GM12878 (cell line): ENCODE measurements around the gene TENT4B. TPM values are rescaled to one million over a fixed set of nuclear protein-coding genes. Genes with fewer than 3 reads are reported as not detected.

ENCODE experiments used
- ATAC-seq: fragments of 200-7000 bp; cut with Tn5 transposase; 3 replicates; pipeline ENCODE4 v1.9.1; 2020; ENCODE audit warnings: mild to moderate bottlenecking, moderate library complexity
- BruUV-seq: library from RNA; stranded (reverse); fragments of 400-500 nt; replicated peaks from 2 replicates; lab custom pipeline; 2021; lab: Mats Ljungman, UMichigan
- CTCF ChIA-PET: fragments of 300-600 bp; sonication (Branson Sonifier 250); formaldehyde crosslinking; extraction: SDS; loops from one replicate; lab custom pipeline; 2021; ENCODE audit warnings: inconsistent platforms; lab: Yijun Ruan, JAX
- POLR2A ChIA-PET: fragments of 350-600 bp; formaldehyde crosslinking; extraction: SDS; loops from one replicate; lab custom pipeline; 2021; ENCODE audit warnings: inconsistent platforms; lab: Charles Lee
- RAD21 ChIA-PET: fragments of 300-600 bp; sonication (Branson Sonifier 250); formaldehyde crosslinking; loops from one replicate; lab custom pipeline; 2023; ENCODE audit warnings: antibody characterized with exemption; ENCODE audit not compliant: unreplicated experiment; lab: Charles Lee
- SMC1A ChIA-PET: fragments of 300-600 bp; sonication (Branson Sonifier 250); formaldehyde crosslinking; loops from one replicate; lab custom pipeline; 2023; ENCODE audit not compliant: unreplicated experiment, uncharacterized antibody; lab: Charles Lee
- DNase-seq: peaks from one replicate; pipeline ENCODE4 v3.0.0-alpha.2; 2011; ENCODE audit warnings: low read depth, low spot score
- FAIRE-seq: peaks from 3 replicates; lab custom pipeline; 2011; peaks lifted over from hg19 to GRCh38; lab: Jason Lieb, UNC
- H2AFZ ChIP-seq: 2 replicates; pipeline ENCODE4 v1.6.0; 2011; ENCODE audit warnings: low read depth, low read length, control low read depth; ENCODE audit not compliant: control insufficient read depth
- H3K27ac ChIP-seq: 2 replicates; pipeline ENCODE4 v1.5.1; 2011; ENCODE audit warnings: control low read depth; ENCODE audit not compliant: control insufficient read depth, insufficient read depth
- H3K27me3 ChIP-seq, 2 experiments: replicated peaks in 1 of 2; 2 replicates each; pipeline versions ENCODE4 v1.6.0 to v1.6.1; 2011; ENCODE audit warnings: low read length in 1 of 2; ENCODE audit not compliant: control insufficient read depth in 2 of 2, insufficient read depth in 2 of 2
- H3K36me3 ChIP-seq, 2 experiments: 2 replicates each; pipeline ENCODE4 v1.5.1; 2011; ENCODE audit warnings: low read length in 1 of 2; ENCODE audit not compliant: control insufficient read depth in 2 of 2, insufficient read depth in 2 of 2
- H3K4me1 ChIP-seq: 2 replicates; pipeline ENCODE4 v1.6.1; 2011; ENCODE audit warnings: mild to moderate bottlenecking, low read length, moderate library complexity, mixed read lengths; ENCODE audit not compliant: control insufficient read depth, insufficient read depth
- H3K4me2 ChIP-seq: 2 replicates; pipeline ENCODE4 v1.6.0; 2011; ENCODE audit warnings: control low read depth; ENCODE audit not compliant: control insufficient read depth, insufficient read depth
- H3K4me3 ChIP-seq: fragments of 200-600 bp; sonication (generic); 2 replicates; pipeline ENCODE4 v1.5.1; 2016
- H3K79me2 ChIP-seq: 2 replicates; pipeline ENCODE4 v1.6.0; 2011; ENCODE audit warnings: low read length; ENCODE audit not compliant: control insufficient read depth, insufficient read depth
- H3K9ac ChIP-seq: 2 replicates; pipeline ENCODE4 v1.8.0; 2011; ENCODE audit warnings: low read length, control low read depth, mixed read lengths; ENCODE audit not compliant: control insufficient read depth, insufficient read depth
- H3K9me3 ChIP-seq: replicated peaks from 3 replicates; pipeline ENCODE4 v1.5.1; 2011; ENCODE audit warnings: mild to moderate bottlenecking, low read length; ENCODE audit not compliant: control insufficient read depth, insufficient read depth
- H4K20me1 ChIP-seq: 2 replicates; pipeline ENCODE4 v1.6.0; 2011; ENCODE audit not compliant: control insufficient read depth, insufficient read depth
- ATF7 ChIP-seq: fragments of 450-650 bp; IDR thresholded peaks from 2 replicates; pipeline ENCODE4 v1.6.1; 2016; ENCODE audit warnings: low read depth, mild to moderate bottlenecking
- CTCF ChIP-seq, 3 experiments: IDR thresholded peaks in 2 of 3; conservative IDR thresholded peaks in 1 of 3; 2 replicates each; pipeline ENCODE4 v1.5.1; 2011; ENCODE audit warnings: low read depth in 3 of 3, low read length in 3 of 3, mild to moderate bottlenecking in 3 of 3, control low read depth in 2 of 3, moderate library complexity in 2 of 3, inconsistent platforms in 1 of 3, mixed read lengths in 1 of 3; ENCODE audit not compliant: control insufficient read depth in 2 of 3, insufficient read depth in 1 of 3; ENCODE audit errors: extremely low read depth in 1 of 3
- ETV6 ChIP-seq, 2 experiments: fragments of 450-650 bp in 1 of 2; IDR thresholded peaks in 1 of 2; conservative IDR thresholded peaks in 1 of 2; 2 replicates each; pipeline ENCODE4 v1.6.1; 2014; ENCODE audit warnings: antibody characterized with exemption in 1 of 2, borderline replicate concordance in 1 of 2, low read depth in 1 of 2, mild to moderate bottlenecking in 1 of 2, moderate library complexity in 1 of 2
- FOXK2 ChIP-seq: fragments of 450-650 bp; IDR thresholded peaks from 2 replicates; pipeline ENCODE4 v1.6.1; 2017; ENCODE audit warnings: mild to moderate bottlenecking, moderate library complexity
- IRF3 ChIP-seq: fragments of 450-650 bp; IDR thresholded peaks from 2 replicates; pipeline ENCODE4 v1.6.1; 2014; ENCODE audit warnings: mild to moderate bottlenecking
- KLF5 ChIP-seq: fragments of 450-650 bp; IDR thresholded peaks from 2 replicates; pipeline ENCODE4 v1.6.1; 2014; ENCODE audit warnings: mild to moderate bottlenecking; ENCODE audit not compliant: partially characterized antibody
- NBN ChIP-seq: fragments of 450-650 bp; IDR thresholded peaks from 2 replicates; pipeline ENCODE4 v1.6.1; 2016
- NRF1 ChIP-seq: conservative IDR thresholded peaks from 2 replicates; pipeline ENCODE4 v1.6.1; 2011; ENCODE audit warnings: mild to moderate bottlenecking, low read depth, low read length, improper control_type of control experiment
- PBX3 ChIP-seq: IDR thresholded peaks from 2 replicates; pipeline ENCODE4 v1.6.1; 2011; ENCODE audit warnings: mild to moderate bottlenecking, low read depth, low read length, moderate library complexity; ENCODE audit not compliant: insufficient replicate concordance
- PRDM15 ChIP-seq: fragments of 450-650 bp; formaldehyde crosslinking; IDR thresholded peaks from 2 replicates; pipeline ENCODE4 v1.4.0; 2020; ENCODE audit warnings: mild to moderate bottlenecking, moderate library complexity
- RAD21 ChIP-seq: IDR thresholded peaks from 2 replicates; pipeline ENCODE4 v1.6.1; 2011; ENCODE audit warnings: mild to moderate bottlenecking, low read depth, low read length, moderate library complexity; ENCODE audit not compliant: insufficient read depth
- SIX5 ChIP-seq: IDR thresholded peaks from 2 replicates; pipeline ENCODE4 v1.6.1; 2011; ENCODE audit warnings: mild to moderate bottlenecking, low read depth, low read length, moderate library complexity; ENCODE audit not compliant: severe bottlenecking
- SREBF1 ChIP-seq: IDR thresholded peaks from 2 replicates; pipeline ENCODE4 v1.6.1; 2012; ENCODE audit warnings: mild to moderate bottlenecking, low read length
- SUZ12 ChIP-seq: fragments of 200-600 bp; sonication (generic); IDR thresholded peaks from one replicate; pipeline ENCODE4 v1.6.1; 2018; ENCODE audit warnings: antibody characterized with exemption, mild to moderate bottlenecking; ENCODE audit not compliant: unreplicated experiment
- TCF7 ChIP-seq: IDR thresholded peaks from 2 replicates; pipeline ENCODE4 v1.6.1; 2014; ENCODE audit warnings: antibody characterized with exemption, borderline replicate concordance
- ZNF24 ChIP-seq: fragments of 450-650 bp; IDR thresholded peaks from 2 replicates; pipeline ENCODE4 v1.6.1; 2017; ENCODE audit warnings: antibody characterized with exemption, mild to moderate bottlenecking
- in situ Hi-C: fragments of 300-500 bp; cut with MboI; formaldehyde crosslinking; loops from 9 replicates; pipeline ENCODE4 v1.14.3; 2018; ENCODE audit warnings: mixed read lengths
- intact Hi-C: fragments of 100-400 bp; cut with micrococcal nuclease; formaldehyde crosslinking; loops from one replicate; pipeline ENCODE4 v1.14.2; 2022; ENCODE audit not compliant: unreplicated experiment
- polyA plus RNA-seq, 11 experiments: library from polyadenylated mRNA; depleted of rRNA in 4 of 11; unstranded in 6 of 11; stranded (reverse) in 5 of 11; fragments of >200 nt; fragmentation: Nextera tagmentation in 4 of 11; fragmentation: Illumina TruSeq in 1 of 11; extraction: Ambion mirVana in 4 of 11; extraction: Trizol in 1 of 11; gene quantifications; 1 replicate in 1 of 11; 2 replicates in 10 of 11; pipeline versions ENCODE4 v1.2.1 to v1.2.3, GENCODE V29; 2011 to 2016; ENCODE audit warnings: inconsistent platforms in 2 of 11, missing spikeins in 2 of 11, low read depth in 1 of 11
- total RNA-seq, 4 experiments: library from RNA; depleted of rRNA in 3 of 4; stranded (reverse); fragments of >200 nt in 3 of 4; fragmentation: Illumina TruSeq in 1 of 4; extraction: Trizol in 1 of 4; gene quantifications; 2 replicates each; pipeline versions ENCODE4 v1.2.1 to v1.2.3, GENCODE V29; 2013 to 2021

TENT4B gene
- total and polyA plus RNA-seq, 10 of the 15 experiments (the other 5 are each of a cell fraction or from before 2014, with no cell fraction given) = 4.4 to 16.7 (median 10.8) TPM

GRCh38 chr16:50136399-50136798, 16.7 kb upstream of the TENT4B start:
- ATAC-seq = peak; percentile 44; the same call in 1 of the 3 replicates
- DNase-seq = no peak
- Histone ChIP-seq H3K4me2 (no peak overlapping the region), H3K9me3 (no peaks in the 10 kb centered on the region), H3K4me1 (no peaks in the 10 kb centered on the region), H2AFZ (no peak overlapping the region), H3K79me2 (no peaks in the 10 kb centered on the region), H3K4me3 (no peak overlapping the region), H3K27me3 (no peaks in the 10 kb centered on the region), H4K20me1 (no peaks in the 10 kb centered on the region), H3K9ac (no peak overlapping the region), H3K36me3 (no peaks in the 10 kb centered on the region), H3K27ac (no peak overlapping the region)
- in situ Hi-C loops (no loop called here), intact Hi-C loops (loop anchor here (1.0 kb wide), 1 partner anchor 74 kb away; no protein-coding TSS in a partner anchor)
- FAIRE-seq = no peak
- BruUV-seq = no TSS peak
- RAD21 ChIA-PET = interaction anchor here (1.0 to 1.3 kb wide), 4 partner anchors 15 to 75 kb away, joined by 3 to 26 read pairs (median 4); no protein-coding TSS in a partner anchor
- CTCF ChIA-PET = interaction anchor here (0.7 to 9.8 kb wide), 8 partner anchors 9 to 218 kb away, joined by 3 to 105 read pairs (median 4); no protein-coding TSS in a partner anchor
- SMC1A ChIA-PET = interaction anchor here (0.9 to 3.1 kb wide), 11 partner anchors 9 to 191 kb away, joined by 3 to 47 read pairs (median 5); partner anchors contain the start of gene CNEP1R1
- POLR2A ChIA-PET = interaction anchor here (0.9 kb wide), 1 partner anchor 9 kb away, joined by 5 read pairs; no protein-coding TSS in a partner anchor
- TF ChIP-seq ETV6 (conservative IDR thresholded peaks at IDR 0.05 in 1 of 2, IDR thresholded peaks at IDR 0.05 in 1 of 2; ENCODE audit: borderline replicate concordance in 1 of 2, low read depth in 1 of 2) (no peak), ATF7 (no peak), NBN (no peak), RAD21 (peak; percentile 40; the same call in 1 of the 2 replicates), FOXK2 (no peak), SIX5 (no peak), PRDM15 (CRISPR knock-in tag) (no peak), SREBF1 (no peak), SUZ12 (no peak), NRF1 (no peak), TCF7 (no peak), CTCF (IDR thresholded peaks at IDR 0.05 in 2 of 3, conservative IDR thresholded peaks at IDR 0.05 in 1 of 3; ENCODE audit: control insufficient read depth in 2 of 3, extremely low read depth in 1 of 3, insufficient read depth in 1 of 3, low read depth in 3 of 3, low read length in 3 of 3) (peak in 2 of 3 experiments; percentile 6 to 23; a peak in 1 of 6 replicates), PBX3 (no peak), IRF3 (no peak), ZNF24 (no peak), KLF5 (no peak)
